Astrocyte (in vitro differentiated cells and primary cell): ENCODE data around the gene TINCR.

ENCODE experiments used
- EZH2 ChIP-seq: IDR thresholded peaks from 2 replicates; pipeline ENCODE4 v1.6.1; 2012; ENCODE audit warnings: mild to moderate bottlenecking, low read length, inconsistent platforms; ENCODE audit not compliant: insufficient read depth
- TF ChIP-seq, protein P1 (sequence below): IDR thresholded peaks from 2 replicates; pipeline ENCODE4 v1.5.1; 2011; ENCODE audit warnings: low read depth, mild to moderate bottlenecking, inconsistent platforms, low read length, moderate library complexity; ENCODE audit not compliant: insufficient read depth

DNA sequence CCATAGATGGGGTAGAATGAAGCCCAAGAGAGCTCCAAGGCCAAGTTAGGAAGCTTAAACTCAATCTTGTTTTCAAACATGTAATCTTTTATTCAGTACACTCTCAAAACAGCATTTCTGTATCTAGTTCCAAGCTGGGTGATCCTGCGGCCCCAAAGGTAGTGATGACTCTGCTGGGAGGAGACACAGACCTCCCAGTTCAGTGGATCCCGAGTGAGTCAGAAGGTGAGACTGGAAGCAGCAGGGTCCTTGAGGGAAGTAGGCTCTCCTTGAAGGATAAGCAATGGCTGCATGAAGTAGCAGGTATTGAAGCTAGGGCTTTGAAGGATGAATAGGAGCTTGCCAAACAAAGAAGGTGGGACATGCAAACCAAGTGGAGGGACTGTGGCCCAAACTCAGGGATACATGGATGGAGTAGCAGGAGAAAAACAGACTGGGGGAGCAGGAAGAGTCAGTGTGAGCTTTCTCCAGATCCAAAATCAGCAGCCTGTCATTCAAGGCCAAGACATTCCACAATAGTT is 9.6 kb downstream of the TINCR start:
- TF ChIP-seq, protein P1, sequence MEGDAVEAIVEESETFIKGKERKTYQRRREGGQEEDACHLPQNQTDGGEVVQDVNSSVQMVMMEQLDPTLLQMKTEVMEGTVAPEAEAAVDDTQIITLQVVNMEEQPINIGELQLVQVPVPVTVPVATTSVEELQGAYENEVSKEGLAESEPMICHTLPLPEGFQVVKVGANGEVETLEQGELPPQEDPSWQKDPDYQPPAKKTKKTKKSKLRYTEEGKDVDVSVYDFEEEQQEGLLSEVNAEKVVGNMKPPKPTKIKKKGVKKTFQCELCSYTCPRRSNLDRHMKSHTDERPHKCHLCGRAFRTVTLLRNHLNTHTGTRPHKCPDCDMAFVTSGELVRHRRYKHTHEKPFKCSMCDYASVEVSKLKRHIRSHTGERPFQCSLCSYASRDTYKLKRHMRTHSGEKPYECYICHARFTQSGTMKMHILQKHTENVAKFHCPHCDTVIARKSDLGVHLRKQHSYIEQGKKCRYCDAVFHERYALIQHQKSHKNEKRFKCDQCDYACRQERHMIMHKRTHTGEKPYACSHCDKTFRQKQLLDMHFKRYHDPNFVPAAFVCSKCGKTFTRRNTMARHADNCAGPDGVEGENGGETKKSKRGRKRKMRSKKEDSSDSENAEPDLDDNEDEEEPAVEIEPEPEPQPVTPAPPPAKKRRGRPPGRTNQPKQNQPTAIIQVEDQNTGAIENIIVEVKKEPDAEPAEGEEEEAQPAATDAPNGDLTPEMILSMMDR = no peak
- no peak for TF ChIP-seq EZH2
